HG03060 (cell line): ENCODE measurements around the gene ZFAND4.
"Not testable (repeated sequence)": the region's sequence is repeated elsewhere in the genome, so short reads cannot be mapped to it uniquely, and the experiment has no call there.

Source experiments
- ATAC-seq: cut with Tn5 transposase; IDR thresholded peaks from one replicate; pipeline ENCODE4 v1.9.1; 2021; ENCODE audit warnings: low read depth, moderate number of reproducible peaks; ENCODE audit not compliant: unreplicated experiment

Gene ZFAND4

DNA sequence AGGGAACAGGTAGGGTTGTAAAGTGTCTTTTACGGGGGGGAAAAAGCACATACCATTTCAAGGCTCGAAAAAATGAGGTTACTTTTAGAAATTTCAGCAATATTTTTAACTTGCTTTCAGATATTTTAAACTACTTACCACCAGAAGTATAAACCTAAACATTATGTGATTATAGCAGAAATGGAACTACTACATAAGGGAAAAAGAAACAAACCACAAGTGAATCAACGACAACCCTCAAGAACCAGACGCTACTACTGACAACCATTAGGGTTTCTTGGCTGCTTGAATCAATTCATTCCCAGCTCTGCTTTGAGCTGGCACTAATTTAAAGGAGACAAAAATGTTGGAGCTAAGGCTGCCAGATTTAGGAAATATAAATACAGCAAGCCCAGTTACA is 80.1 kb downstream of the ZFAND4 start:
- no peak for ATAC-seq

DNA sequence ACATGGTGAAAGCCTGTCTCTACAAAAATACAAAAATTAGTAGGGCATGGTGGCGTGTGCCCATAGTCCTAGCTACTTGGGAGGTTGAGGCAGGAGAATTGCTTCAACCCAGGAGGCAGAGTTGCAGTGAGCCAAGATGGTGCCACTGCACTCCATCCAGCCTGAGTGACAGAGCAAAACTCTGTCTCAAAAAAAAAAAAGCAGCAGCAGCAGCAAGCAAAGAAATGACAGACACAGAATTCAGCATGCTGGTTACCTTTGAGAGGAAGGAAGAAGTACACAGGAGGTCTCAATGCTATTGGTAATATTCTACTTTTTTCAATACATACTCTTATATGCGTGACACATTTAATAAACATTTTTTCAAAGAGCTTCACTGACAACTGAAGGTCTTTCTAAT is 81.3 kb downstream of the ZFAND4 start:
- no peak for ATAC-seq

DNA sequence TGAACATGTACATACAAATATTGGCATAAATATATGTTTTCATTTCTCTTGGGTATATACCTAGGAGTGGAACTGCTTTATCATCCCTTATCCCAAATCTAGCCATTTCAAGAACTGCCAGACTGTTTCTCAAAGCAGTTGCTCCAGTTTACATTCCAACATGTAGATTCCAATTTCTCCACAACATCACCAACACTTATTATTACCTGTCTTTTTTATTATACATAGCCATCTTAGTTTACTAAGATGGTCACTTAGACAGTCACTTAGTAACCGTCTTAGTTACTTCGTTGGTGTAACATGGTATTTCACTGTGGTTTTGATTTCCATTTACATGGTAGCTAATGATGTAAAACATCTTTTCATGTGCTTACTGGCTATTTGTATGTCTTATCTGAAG is 82.7 kb downstream of the ZFAND4 start:
- no peak for ATAC-seq

DNA sequence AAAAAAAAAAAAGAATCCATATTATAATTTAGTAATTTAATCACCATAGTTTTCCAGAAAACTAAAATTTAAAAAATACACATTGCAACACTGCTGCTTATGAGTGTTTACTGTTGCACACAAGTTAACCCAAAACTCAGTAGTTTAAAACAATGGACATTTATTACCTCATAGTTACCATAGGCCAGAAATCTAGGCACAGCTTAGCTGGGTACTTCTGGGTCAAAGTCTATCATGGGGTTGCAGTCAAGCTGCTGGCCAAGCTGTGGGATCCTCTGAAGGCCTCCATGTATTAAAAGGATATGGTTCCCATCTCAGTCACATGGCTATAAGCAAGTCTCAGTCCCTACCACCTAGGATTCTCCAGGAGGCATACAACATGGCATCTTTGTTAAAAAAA is 83.6 kb downstream of the ZFAND4 start:
- no peak for ATAC-seq

DNA sequence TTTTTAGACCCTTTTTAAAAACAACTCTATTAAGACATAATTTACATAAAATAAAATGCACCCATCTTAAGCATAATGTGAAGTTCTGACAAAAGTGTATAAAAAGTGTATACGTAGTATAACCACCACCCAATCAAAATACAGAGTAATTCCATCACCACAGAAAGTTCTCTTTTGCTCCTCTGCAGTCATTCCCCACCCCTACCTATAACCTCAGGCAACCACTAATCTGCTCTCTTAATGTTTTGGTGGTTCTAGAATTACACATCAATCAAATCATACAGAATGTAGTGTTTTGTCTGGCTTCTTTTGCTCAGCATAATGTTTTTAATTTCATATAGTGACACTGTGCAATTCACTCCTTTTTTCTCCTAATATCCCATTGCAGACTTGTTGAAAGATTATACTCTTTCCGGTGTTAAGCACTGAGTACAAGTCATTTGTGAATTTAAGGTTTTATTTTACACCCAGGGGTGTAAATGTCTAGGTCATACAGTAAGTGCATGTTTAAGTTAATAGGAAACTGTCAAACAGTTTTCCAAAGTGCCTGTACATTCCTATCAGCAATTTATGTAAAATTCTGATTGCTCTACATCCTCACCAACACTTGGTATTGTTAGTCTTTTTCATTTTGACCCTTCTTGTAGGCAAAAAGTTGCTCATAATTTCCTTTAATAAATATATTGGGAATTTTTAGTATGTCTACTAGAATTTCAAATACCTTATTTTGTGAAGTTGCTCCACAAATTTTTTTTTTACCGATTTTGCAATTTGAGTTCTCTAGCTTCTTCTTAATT is 86.3 kb downstream of the ZFAND4 start:
- ATAC-seq: no peak

DNA sequence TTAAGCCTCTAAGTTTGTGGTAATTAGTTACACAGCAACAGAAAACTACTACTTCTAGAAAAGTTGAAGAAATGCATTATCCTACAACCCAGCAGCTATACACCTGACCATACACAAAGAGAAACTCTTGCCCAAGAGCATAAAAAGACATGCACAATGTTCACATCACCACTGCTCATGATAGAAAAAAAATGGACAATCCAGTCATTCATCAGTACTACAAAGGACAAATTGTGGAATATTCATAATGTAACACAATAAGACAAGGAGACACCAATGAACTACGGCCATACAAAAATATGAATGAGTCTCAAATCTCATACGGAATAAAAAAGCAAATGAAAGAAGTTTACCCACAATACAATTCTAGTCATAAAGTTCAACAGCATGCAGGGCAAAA is 87.4 kb downstream of the ZFAND4 start:
- ATAC-seq: no peak

DNA sequence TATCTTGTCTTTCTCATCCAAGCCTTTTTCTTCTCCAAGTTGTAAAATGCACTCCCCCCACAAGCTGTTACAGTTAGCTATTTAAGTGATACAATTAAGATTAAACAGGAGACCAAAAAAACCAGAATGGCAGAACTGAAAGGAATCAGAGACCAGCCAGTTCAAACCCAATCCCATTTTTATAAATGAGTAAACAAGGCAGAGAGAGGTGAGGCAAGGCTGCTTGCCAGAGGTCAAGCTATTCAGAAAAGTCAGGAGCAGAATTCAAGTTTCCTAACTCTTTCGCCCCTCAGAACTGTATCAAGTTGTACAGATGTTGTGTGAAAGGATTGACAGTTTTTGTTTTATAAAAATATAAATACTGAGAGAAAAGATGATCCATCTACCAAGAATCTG is 90.2 kb downstream of the ZFAND4 start:
- ATAC-seq: no peak

DNA sequence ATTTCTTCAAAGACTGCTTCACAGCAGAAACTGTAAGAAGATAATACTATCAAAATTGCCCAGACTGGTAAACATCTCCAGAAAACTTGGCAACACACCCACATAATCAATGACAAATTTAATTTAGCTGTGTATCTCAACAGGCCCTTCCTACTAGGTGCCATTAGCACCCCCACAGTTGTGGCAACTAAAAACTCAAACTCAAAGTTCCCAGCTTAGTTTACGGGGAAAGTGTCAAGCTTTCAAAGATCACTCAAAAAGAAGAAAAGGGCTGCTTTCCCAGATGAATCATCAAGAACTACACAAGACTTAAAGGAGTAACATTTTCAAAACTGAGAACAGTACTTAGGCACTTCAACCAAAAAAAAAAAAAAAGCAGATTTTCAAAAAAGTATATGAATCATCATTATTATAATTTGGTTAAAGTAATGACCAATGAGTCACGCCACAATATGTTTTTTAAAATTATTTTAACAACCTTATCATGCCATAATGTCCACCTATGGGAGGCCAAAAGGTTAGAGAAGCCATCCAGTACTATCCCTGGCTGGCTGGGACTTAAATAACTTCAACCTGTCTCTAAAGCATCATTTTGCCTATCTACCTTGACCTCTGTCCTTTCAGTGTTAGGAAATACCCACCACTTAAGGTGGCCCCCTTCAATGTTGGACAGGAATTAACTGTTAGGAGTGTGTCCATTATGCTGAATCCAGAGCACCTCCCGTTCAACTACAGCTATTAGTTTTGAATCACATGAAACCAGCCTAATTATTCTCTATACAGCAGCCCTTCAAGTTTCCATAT is 90.8 kb downstream of the ZFAND4 start:
- ATAC-seq: no peak

DNA sequence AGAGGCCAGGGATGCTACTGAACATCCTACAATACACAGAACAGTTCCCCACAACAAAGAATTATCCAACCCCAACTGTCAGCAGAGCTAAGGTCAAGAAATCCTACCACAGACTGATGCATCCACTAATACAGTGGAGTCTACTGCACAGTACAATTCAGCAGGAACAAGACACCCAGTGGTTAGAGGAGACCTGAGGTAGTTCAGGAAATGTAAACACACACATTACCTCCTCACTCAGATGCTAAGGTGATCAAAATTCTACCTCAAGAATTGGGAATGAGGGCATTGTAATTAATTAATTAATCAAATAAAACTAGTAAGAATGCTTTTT is 91.4 kb downstream of the ZFAND4 start:
- no peak for ATAC-seq

DNA sequence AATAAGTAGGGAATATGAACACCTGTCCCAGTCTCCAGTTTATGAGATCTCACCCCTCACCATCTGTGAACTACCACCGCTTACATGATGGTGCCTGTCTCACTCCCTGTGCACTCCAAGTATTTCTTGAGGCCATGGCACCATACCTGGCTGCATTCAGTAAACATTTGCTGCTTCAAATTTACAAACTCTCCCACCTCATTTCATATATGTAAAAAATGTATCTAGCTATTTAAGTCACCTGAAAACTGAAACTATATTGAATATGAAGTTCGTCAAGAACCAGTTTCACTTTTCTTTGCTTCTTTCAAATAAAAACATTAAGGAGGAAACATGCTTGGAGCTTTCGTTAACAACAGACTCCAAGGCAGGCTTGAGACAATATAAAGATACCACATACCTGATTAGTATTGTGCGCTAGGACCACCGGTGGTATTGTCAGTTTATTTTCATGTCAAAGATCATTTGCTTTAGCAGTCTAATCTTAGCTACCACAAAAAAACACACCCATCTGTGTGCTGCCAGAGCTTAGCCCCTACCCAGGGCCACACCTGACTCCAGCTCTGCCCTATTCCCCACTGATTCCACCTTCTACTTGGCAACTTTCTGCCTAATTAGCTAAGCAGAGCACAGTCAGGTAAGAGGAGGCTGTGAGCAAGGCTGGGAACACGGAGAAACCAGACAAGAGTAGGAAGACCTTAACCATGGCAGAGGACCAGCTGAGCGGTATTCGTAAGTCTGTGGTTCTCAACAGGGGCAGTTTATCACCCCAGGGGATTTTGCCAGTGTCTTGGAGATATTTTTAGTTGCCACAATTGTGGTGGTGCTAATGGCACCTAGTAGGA is 92.0 kb downstream of the ZFAND4 start:
- ATAC-seq: no peak

DNA sequence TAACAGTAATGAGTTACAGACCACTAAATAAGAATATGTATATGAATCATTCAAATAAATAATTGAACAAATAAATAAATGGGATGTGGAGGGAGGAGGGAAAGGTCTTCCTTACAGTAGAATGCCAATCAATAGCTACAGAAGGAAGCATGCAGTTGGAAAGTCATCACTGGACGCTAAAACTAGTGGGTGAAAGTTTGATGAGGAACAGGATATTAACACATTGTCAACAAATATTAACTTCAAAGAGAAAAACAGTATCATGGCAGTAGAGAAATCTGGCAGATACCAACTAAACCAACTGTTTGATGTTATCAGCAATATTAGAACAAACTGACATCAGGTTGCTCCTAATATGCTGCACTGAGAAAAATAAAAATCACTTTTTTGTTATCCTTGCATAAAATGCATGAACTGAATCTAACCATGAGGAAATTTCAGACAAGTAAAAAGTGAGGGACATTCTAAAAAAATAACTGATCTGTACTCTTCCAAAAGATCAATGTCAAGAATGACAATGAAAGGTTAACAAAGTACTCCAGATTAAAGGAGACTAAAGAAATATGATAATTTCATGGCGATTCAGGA is 94.1 kb downstream of the ZFAND4 start:
- ATAC-seq: no peak

DNA sequence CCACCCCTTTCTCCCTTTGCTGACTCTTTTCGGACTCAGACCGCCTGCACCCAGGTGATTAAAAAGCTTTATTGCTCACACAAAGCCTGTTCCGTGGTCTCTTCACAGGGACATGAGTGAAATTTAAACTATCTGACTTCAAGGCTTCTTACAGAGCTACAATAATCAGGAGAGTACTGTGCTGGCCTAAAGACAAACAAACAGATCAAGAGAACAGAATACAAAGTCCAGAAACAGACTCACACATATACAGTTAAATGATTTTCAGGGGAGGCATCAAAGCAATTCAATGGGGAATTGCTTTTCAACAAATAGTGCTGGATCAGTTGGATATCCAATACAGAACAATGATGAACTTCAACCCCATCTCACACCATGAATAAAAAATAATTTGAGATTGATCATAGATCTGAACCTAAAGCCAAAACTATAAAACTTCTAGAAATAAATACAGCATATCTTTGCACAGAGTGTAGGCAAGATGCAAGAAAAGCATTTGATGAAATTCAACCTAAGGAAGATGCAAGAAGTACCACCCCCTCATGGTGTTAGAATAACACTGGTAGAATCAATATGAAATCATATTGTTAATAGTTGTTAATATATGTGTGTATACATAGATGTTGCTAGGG is 96.5 kb downstream of the ZFAND4 start:
- ATAC-seq: no peak

DNA sequence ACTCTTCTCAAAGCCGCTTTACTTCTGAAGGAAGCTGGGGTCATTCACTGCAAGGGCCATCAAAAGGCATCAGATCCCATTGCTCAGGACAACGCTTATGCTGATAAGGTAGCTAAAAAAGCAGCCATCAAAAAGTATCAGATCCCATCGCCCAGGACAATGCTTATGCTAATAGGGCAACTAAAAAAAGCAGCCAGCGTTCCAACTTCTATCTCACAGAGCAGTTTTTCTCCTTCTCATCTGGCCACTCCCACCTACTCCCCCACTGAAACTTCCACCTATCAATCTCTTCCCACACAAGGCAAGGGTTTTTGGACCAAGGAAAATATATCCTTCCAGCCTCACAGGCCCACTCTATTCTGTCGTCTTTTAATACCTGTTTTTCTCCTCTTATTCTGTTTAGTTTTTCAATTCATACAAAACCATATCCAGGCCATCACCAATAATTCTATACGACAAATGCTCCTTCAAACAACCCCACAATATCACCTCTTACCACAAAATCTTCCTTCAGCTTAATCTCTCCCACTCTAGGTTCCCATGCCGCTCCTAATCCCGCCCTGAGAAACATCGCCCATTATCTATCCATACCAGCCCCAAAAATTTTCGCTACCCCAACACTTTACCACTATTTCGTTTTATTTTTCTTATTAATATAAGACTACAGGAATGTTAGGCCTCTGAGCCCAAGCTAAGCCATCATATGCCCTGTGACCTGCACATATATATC is 97.4 kb downstream of the ZFAND4 start:
- not testable (repeated sequence) for ATAC-seq

DNA sequence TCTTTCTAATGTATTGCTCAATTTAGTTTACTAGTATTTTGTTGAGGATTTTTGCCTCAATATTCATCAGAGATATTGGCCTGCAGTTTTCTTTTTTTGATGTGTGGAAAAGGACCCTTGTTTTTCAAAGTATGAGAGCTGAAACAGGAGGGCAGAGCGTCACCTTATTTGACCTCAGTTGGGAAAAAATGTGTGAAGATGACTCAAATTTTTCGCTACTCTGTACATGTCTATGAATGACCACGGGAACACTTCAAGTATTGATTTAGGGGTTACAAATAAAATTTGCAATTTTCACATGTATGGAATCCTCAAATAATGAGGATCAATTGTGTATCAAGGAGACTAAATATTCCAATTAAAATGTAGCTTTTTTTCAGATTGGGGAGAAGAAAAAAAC is 103.1 kb downstream of the ZFAND4 start:
- no peak for ATAC-seq

DNA sequence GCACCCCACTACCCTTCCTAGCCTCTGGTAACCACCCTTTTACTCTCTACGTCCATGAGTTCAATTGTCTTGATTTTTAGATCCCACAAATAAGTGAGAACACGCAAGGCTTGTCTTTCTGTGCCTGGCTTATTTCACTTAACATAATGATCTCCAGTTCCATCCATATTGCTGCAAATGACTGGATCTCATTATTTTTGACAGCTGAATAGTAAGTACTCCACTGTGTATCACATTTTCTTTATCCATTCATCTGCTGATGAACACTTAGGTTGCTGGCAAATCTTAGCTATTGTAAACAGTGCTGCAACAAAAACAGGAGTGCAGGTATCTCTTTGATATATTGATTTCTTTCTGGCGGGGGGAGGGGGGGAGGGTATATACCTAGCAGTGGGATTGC is 106.2 kb downstream of the ZFAND4 start:
- ATAC-seq: no peak
